ENCODE measurements around the gene FFAR4.

FFAR4 gene

DNA sequence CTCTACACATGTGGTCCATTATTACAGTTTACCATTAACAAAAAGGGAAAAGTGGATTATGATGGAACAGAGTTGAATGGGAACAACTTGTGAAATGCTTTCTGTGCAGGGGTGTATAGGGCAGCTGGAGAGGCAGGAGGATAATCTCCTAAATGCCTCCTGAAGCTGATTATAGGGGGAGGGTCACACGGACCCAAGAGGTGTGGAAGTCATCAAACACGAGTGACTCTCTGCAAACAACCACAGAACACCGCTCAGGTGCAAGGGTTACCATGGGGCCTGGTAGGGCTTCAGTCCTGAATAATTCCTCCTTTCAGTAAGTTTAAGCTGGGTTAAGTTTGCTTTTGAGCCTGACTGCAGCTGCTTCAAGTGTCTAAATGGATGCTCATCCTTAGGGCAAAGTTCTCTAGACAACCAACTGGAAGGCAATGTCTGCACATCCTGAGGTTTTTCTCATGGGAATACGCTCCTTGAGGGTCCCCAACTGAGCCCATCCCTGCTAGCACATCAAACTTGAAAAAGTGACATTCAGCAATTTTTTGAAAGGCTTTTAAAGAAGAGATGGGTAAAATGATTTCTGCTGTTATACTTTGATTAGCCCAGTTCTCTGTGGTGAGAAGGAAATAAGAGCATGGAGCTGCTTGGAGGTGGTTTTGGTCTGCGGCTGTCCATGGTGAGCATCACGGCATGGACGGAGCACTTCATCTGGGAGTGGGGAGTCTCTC, 47.8 kb downstream of the FFAR4 start:
- TF ChIP-seq, protein P1, sequence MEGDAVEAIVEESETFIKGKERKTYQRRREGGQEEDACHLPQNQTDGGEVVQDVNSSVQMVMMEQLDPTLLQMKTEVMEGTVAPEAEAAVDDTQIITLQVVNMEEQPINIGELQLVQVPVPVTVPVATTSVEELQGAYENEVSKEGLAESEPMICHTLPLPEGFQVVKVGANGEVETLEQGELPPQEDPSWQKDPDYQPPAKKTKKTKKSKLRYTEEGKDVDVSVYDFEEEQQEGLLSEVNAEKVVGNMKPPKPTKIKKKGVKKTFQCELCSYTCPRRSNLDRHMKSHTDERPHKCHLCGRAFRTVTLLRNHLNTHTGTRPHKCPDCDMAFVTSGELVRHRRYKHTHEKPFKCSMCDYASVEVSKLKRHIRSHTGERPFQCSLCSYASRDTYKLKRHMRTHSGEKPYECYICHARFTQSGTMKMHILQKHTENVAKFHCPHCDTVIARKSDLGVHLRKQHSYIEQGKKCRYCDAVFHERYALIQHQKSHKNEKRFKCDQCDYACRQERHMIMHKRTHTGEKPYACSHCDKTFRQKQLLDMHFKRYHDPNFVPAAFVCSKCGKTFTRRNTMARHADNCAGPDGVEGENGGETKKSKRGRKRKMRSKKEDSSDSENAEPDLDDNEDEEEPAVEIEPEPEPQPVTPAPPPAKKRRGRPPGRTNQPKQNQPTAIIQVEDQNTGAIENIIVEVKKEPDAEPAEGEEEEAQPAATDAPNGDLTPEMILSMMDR (IDR thresholded peaks at IDR 0.05), result no peak
- TF ChIP-seq ZFX (IDR thresholded peaks at IDR 0.05; ENCODE audit: borderline replicate concordance), result no peak
- no peak overlapping the region for H3K27ac ChIP-seq

DNA sequence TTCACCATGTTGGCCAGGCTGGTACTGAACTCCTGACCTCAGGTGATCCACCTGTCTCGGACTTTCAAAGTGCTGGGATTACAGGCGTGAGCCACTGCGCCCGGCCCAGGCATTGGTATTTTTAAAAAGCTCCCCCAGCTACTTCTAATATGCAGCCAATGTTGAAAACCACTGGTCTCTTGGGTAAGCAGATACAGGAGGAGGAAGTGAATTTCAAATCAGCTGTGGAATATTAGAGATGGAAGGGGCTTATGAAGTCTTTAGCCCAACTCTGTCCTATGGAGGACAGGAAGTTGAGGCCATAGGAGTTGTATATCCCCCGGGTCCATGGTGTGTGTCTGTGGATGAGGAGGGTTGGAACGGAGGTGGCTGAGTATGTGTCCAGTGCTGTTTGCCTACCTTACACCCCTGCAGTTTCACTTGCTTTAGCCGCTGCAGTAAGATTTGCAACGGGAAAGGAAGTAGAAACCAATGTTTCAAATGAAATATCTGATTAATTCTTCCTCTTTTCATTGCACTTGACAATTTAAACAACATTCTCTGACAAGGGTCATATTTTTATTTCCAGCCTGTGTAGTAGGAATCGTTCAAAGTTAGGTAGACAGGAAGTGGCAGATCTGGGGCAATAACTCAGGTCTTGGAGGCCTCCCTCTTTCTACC, 49.2 kb downstream of the FFAR4 start:
- no peak overlapping the region for H3K27ac ChIP-seq
- no peak for TF ChIP-seq ZFX (IDR thresholded peaks at IDR 0.05; ENCODE audit: borderline replicate concordance)
- TF ChIP-seq, protein P1 (IDR thresholded peaks at IDR 0.05), result no peak

DNA sequence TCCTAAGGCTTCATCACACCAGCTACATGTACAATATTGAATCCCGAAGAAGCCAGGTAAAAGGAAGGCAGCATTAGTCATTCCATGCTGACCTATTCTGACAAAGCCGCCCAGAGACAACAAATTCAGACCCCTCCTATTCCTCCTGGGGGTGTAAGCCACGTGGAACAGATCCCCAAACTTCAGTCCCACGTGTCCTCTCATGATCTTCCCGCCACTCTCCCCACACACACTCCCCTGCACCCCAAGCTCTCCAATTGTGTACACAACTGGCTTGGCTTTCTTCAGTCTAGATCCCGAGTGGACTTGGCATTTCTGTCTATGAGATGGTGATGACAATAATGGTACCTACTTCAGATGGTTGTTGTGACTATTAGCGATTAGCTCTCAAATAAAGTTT, 54.5 kb downstream of the FFAR4 start:
- no peak overlapping the region for H3K27ac ChIP-seq
- TF ChIP-seq, protein P1 (IDR thresholded peaks at IDR 0.05), result no peak
- no peak for TF ChIP-seq ZFX (IDR thresholded peaks at IDR 0.05; ENCODE audit: borderline replicate concordance)

DNA sequence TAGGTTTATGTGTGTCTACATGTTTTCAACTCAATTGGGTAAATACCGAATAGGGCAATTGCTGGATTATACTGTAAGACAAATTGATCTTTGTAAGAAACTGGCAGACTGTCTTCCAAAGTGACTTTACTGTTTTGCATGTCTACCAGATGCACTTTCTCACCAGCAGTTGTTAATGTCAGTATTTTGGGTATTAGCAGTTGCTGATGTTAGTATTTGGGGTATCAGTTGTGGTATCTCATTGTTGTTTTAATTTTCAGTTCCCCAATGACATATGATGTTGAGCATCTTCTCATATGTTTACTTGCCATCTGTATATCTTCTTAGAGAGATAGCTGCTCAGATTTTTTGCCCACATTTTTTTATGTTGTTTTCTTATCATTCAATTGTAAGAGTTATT, 56.5 kb downstream of the FFAR4 start:
- TF ChIP-seq, protein P1 (IDR thresholded peaks at IDR 0.05), result no peak
- no peak for TF ChIP-seq ZFX (IDR thresholded peaks at IDR 0.05; ENCODE audit: borderline replicate concordance)
- no peak overlapping the region for H3K27ac ChIP-seq

DNA sequence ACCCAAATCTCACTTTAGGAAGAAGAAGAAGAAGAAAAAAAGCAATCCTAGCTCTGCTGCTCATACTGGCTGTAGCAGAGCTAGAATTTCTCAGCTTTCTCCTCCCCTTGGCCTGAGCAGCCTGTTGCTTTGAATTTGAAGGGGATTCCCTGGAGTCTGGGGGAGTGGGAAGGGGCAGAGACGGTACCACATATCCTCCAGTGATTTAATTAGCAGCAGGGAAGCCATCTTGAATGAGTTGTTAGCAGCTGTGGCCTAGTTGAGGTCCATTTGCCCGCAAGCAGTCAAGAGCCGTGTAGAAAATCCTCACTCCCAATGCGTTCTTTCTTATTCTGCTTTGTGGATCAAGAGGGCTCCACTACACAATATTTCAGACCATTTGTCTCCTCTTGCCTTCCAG, 62.4 kb downstream of the FFAR4 start:
- TF ChIP-seq, protein P1 (IDR thresholded peaks at IDR 0.05), result no peak
- TF ChIP-seq ZFX (IDR thresholded peaks at IDR 0.05; ENCODE audit: borderline replicate concordance), result no peak
- H3K27ac ChIP-seq, result no peak overlapping the region

DNA sequence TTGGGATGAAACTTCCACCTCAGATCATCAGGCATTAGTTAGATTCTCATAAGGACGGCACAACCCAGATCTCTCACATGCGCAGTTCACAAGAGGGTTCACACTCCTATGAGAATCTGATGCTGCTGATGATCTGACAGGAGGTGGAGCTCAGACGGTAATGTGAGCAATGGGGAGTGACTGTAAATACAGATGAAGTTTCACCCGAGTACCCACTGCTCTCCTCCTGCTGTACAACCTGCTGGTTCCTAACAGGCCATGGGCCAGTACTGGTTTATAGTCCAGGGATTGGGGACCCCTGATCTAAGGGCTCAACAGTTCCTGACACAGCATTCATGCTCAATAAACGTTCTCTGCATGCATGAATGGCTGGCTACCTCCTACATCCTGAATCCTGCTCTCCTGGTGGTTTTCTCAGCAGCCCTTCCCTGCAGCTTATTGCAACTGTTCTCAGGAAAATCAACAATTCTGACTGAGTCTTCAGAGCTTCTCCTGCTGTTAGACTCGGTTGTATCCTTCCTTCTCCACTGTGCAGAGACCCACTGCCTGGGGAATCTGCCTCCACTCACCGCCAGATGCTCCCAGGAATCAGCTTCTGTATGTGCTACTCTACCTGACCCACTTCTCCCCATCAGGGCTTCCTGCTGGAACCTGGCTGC, 63.3 kb downstream of the FFAR4 start:
- TF ChIP-seq ZFX (IDR thresholded peaks at IDR 0.05; ENCODE audit: borderline replicate concordance), result no peak
- TF ChIP-seq, protein P1 (IDR thresholded peaks at IDR 0.05), result no peak
- no peak overlapping the region for H3K27ac ChIP-seq

Measured in 22Rv1 (cell line).